Osteoblast (primary cell): ENCODE results near the gene TNPO2. TPM values are rescaled to one million over a fixed set of nuclear protein-coding genes. Genes with fewer than 3 reads are reported as not detected.

Source experiments
- DNase-seq: peaks from one replicate; pipeline ENCODE4 v3.0.0; 2011; ENCODE audit warnings: low spot score, mixed read lengths; ENCODE audit not compliant: insufficient read length; ENCODE audit errors: missing footprints
- H2AFZ ChIP-seq: 2 replicates; pipeline ENCODE4 v1.6.0; 2011; ENCODE audit warnings: mild to moderate bottlenecking, low read length
- H3K27ac ChIP-seq: 2 replicates; pipeline ENCODE4 v1.5.1; 2011; ENCODE audit warnings: mild to moderate bottlenecking, low read depth, low read length, moderate library complexity
- H3K27me3 ChIP-seq: 2 replicates; pipeline ENCODE4 v1.6.0; 2012; ENCODE audit warnings: mild to moderate bottlenecking, control low read depth, inconsistent platforms, low read length, moderate library complexity; ENCODE audit not compliant: insufficient read depth
- H3K36me3 ChIP-seq: 2 replicates; pipeline ENCODE4 v1.5.1; 2011; ENCODE audit warnings: mild to moderate bottlenecking, low read length, control low read depth, moderate library complexity; ENCODE audit not compliant: insufficient read depth
- H3K4me1 ChIP-seq: 2 replicates; pipeline ENCODE4 v1.5.1; 2011; ENCODE audit warnings: mild to moderate bottlenecking, low read length, control low read depth, moderate library complexity; ENCODE audit not compliant: insufficient read depth
- H3K4me2 ChIP-seq: 2 replicates; pipeline ENCODE4 v1.6.0; 2011; ENCODE audit warnings: mild to moderate bottlenecking, low read length; ENCODE audit not compliant: insufficient read depth
- H3K4me3 ChIP-seq: fragments of 200-600 bp; sonication (generic); 3 replicates; pipeline ENCODE4 v1.5.1; 2012; ENCODE audit warnings: mild to moderate bottlenecking, low read length, inconsistent platforms; ENCODE audit not compliant: insufficient read depth
- H3K79me2 ChIP-seq: 2 replicates; pipeline ENCODE4 v1.6.0; 2012; ENCODE audit warnings: mild to moderate bottlenecking, low read length, control low read depth, inconsistent platforms; ENCODE audit not compliant: insufficient read depth
- H3K9me3 ChIP-seq: 2 replicates; pipeline ENCODE4 v1.5.1; 2011; ENCODE audit warnings: low read depth, low read length, control low read depth
- H4K20me1 ChIP-seq: 2 replicates; pipeline ENCODE4 v1.6.0; 2012; ENCODE audit warnings: mild to moderate bottlenecking, low read length, control low read depth; ENCODE audit not compliant: insufficient read depth
- CTCF ChIP-seq: IDR thresholded peaks from 2 replicates; pipeline ENCODE4 v1.5.1; 2011; ENCODE audit warnings: mild to moderate bottlenecking, low read depth, low read length, moderate library complexity; ENCODE audit errors: extremely low read depth
- total RNA-seq: library from RNA; depleted of rRNA; stranded (reverse); fragments of >200 nt; gene quantifications from 2 replicates; pipeline ENCODE4 v1.2.3, GENCODE V29; 2012

The TNPO2 gene
- total RNA-seq, 1 donor = 36.6 TPM

GRCh38 chr19:12763100-12763499 lies 39.4 kb upstream of the TNPO2 start:
- Histone ChIP-seq H3K4me3 (no peak overlapping the region), H3K79me2 (no peaks in the 10 kb centered on the region), H3K27ac (no peak overlapping the region), H3K4me1 (peaks cover under 1% of the 10 kb centered on the region), H3K9me3 (no peaks in the 10 kb centered on the region), H4K20me1 (no peaks in the 10 kb centered on the region), H2AFZ (no peak overlapping the region), H3K27me3 (no peaks in the 10 kb centered on the region), H3K4me2 (no peak overlapping the region), H3K36me3 (no peaks in the 10 kb centered on the region)
- TF ChIP-seq CTCF = no peak
- DNase-seq = peak; percentile 8

GRCh38 chr19:12759686-12760085 lies 36.0 kb upstream of the TNPO2 start:
- Histone ChIP-seq H2AFZ (no peak overlapping the region), H3K4me3 (no peak overlapping the region), H3K27me3 (no peaks in the 10 kb centered on the region), H3K4me1 (peaks cover 6% of the 10 kb centered on the region), H4K20me1 (no peaks in the 10 kb centered on the region), H3K36me3 (no peaks in the 10 kb centered on the region), H3K9me3 (no peaks in the 10 kb centered on the region), H3K4me2 (no peak overlapping the region), H3K79me2 (no peaks in the 10 kb centered on the region), H3K27ac (no peak overlapping the region)
- DNase-seq = peak; percentile 10
- no peak for TF ChIP-seq CTCF

GRCh38 chr19:12757544-12758274 lies 34.0 kb upstream of the TNPO2 start:
- Histone ChIP-seq H3K79me2 (no peaks in the 10 kb centered on the region), H3K9me3 (no peaks in the 10 kb centered on the region), H4K20me1 (no peaks in the 10 kb centered on the region), H3K36me3 (no peaks in the 10 kb centered on the region), H2AFZ (peak overlapping the region; percentile 84), H3K27ac (no peak overlapping the region), H3K4me1 (peaks cover 6% of the 10 kb centered on the region), H3K4me3 (peak overlapping the region; percentile 74), H3K27me3 (no peaks in the 10 kb centered on the region), H3K4me2 (peak overlapping the region; percentile 81)
- DNase-seq = peak; percentile 99
- TF ChIP-seq CTCF = peak; percentile 83

GRCh38 chr19:12756150-12756883 lies 32.6 kb upstream of the TNPO2 start:
- Histone ChIP-seq H2AFZ (no peak overlapping the region), H3K4me2 (no peak overlapping the region), H3K27ac (no peak overlapping the region), H3K4me3 (no peak overlapping the region), H3K27me3 (peaks cover 9% of the 10 kb centered on the region), H3K4me1 (peaks cover 6% of the 10 kb centered on the region), H4K20me1 (no peaks in the 10 kb centered on the region), H3K79me2 (no peaks in the 10 kb centered on the region), H3K9me3 (no peaks in the 10 kb centered on the region), H3K36me3 (no peaks in the 10 kb centered on the region)
- peak; percentile 62 for DNase-seq
- TF ChIP-seq CTCF = no peak
